Tracheal epithelial cell (primary cell): ENCODE measurements around the gene TSPAN33. TPM values are rescaled to one million over a fixed set of nuclear protein-coding genes. Genes with fewer than 3 reads are reported as not detected.

Source experiments
- total RNA-seq: library from RNA; depleted of rRNA; stranded (reverse); fragments of >200 nt; gene quantifications from 2 replicates; pipeline ENCODE4 v1.2.1, GENCODE V29; 2014

TSPAN33 gene, protein sequence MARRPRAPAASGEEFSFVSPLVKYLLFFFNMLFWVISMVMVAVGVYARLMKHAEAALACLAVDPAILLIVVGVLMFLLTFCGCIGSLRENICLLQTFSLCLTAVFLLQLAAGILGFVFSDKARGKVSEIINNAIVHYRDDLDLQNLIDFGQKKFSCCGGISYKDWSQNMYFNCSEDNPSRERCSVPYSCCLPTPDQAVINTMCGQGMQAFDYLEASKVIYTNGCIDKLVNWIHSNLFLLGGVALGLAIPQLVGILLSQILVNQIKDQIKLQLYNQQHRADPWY
- 3.9 and 4.0 TPM in 2 replicates for total RNA-seq

DNA sequence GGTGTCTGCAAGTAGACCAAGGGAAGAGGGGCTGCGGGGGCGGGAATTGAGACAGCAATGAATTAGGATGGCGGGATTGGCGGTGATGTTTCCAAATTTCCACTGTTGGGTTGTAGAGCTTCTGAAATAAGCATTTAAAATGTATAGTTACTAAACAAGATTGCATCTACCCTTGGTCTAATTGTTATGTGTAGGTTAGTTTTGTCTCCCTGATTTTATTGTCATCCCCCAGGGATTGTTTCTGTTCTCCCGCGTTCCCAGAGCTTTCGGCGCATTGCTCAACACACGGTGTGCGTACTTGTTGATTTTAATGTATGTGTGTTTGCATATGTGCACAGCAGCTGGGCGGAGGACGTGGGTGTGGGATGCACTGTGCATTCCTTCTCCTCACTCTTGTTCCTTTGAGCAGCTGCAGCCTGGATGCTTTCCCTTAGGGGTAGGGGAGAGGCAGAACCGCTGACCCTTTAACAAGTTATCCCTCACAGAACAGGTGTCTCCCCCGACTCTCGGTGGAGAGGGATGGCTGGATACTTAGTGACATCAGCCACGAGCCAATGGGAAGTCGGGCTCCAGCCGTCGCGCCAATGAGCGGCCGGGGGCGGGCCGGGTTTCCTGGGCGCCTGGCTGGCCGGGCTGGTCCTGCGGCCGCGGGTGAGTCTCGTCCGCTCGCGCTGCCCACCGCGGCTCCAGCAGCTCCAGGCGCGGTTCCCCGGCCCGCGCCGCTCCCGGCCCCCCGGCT is at the start of gene TSPAN33:
TSS of gene TSPAN33 (plus strand) at position 613 of the 739 bp plus-strand sequence. CDS start 274 bp downstream, outside the sequence.

DNA sequence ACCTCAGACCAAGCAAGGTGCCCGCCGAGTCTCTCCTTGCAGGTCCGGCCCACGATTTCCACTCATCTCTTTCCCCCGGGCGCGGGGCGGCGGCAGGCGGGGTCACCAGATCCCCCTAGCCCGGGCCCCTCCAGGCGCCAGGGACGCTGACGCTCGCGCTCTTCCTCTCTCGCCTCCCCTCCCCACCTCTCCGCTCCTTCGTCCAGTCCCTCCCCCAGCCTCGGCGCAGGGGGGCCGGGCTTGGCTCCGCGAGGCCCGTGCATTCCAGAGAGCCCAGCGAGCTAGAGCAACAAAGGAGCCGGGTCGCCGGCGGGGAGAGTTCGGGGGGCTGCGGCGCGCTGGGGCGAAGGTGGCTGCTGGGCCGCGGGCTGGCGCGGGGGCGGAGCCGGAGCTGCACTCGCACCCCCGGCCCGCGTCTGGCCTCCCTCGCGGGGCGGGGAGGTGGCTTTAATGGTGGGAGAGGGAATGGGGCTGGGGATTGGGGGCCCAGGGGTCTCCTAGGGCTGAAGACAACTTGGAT is 43.9 kb downstream of the TSPAN33 start, which contains the start of gene SMO:
TSS of gene SMO (plus strand) at position 262 of the 520 bp plus-strand sequence. CDS start 519 bp downstream, outside the sequence.

Other genes starting within 250 kb of the TSPAN33 start
- 0.43 and 0.72 TPM in 2 replicates for gene KCP, start 234.0 kb upstream of the TSPAN33 start, total RNA-seq
- gene IRF5, start 206.8 kb upstream of the TSPAN33 start, total RNA-seq: 8.9 and 13.9 TPM in 2 replicates
- gene TNPO3, start 89.6 kb upstream of the TSPAN33 start, total RNA-seq: 55.2 and 62.4 TPM in 2 replicates
- gene SMO, start 43.9 kb downstream of the TSPAN33 start, total RNA-seq: 6.4 and 8.0 TPM in 2 replicates
- 8.3 and 10.1 TPM in 2 replicates for gene AHCYL2, start 80.3 kb downstream of the TSPAN33 start, total RNA-seq